Osteoblast (primary cell): ENCODE results near the gene IL21. TPM values are rescaled to one million over a fixed set of nuclear protein-coding genes. Genes with fewer than 3 reads are reported as not detected.

ENCODE experiments used
- DNase-seq: peaks from one replicate; pipeline ENCODE4 v3.0.0; 2011; ENCODE audit warnings: low spot score, mixed read lengths; ENCODE audit not compliant: insufficient read length; ENCODE audit errors: missing footprints
- H2AFZ ChIP-seq: 2 replicates; pipeline ENCODE4 v1.6.0; 2011; ENCODE audit warnings: mild to moderate bottlenecking, low read length
- H3K27ac ChIP-seq: 2 replicates; pipeline ENCODE4 v1.5.1; 2011; ENCODE audit warnings: mild to moderate bottlenecking, low read depth, low read length, moderate library complexity
- H3K27me3 ChIP-seq: 2 replicates; pipeline ENCODE4 v1.6.0; 2012; ENCODE audit warnings: mild to moderate bottlenecking, control low read depth, inconsistent platforms, low read length, moderate library complexity; ENCODE audit not compliant: insufficient read depth
- H3K36me3 ChIP-seq: 2 replicates; pipeline ENCODE4 v1.5.1; 2011; ENCODE audit warnings: mild to moderate bottlenecking, low read length, control low read depth, moderate library complexity; ENCODE audit not compliant: insufficient read depth
- H3K4me1 ChIP-seq: 2 replicates; pipeline ENCODE4 v1.5.1; 2011; ENCODE audit warnings: mild to moderate bottlenecking, low read length, control low read depth, moderate library complexity; ENCODE audit not compliant: insufficient read depth
- H3K4me2 ChIP-seq: 2 replicates; pipeline ENCODE4 v1.6.0; 2011; ENCODE audit warnings: mild to moderate bottlenecking, low read length; ENCODE audit not compliant: insufficient read depth
- H3K4me3 ChIP-seq: fragments of 200-600 bp; sonication (generic); 3 replicates; pipeline ENCODE4 v1.5.1; 2012; ENCODE audit warnings: mild to moderate bottlenecking, low read length, inconsistent platforms; ENCODE audit not compliant: insufficient read depth
- H3K79me2 ChIP-seq: 2 replicates; pipeline ENCODE4 v1.6.0; 2012; ENCODE audit warnings: mild to moderate bottlenecking, low read length, control low read depth, inconsistent platforms; ENCODE audit not compliant: insufficient read depth
- H3K9me3 ChIP-seq: 2 replicates; pipeline ENCODE4 v1.5.1; 2011; ENCODE audit warnings: low read depth, low read length, control low read depth
- H4K20me1 ChIP-seq: 2 replicates; pipeline ENCODE4 v1.6.0; 2012; ENCODE audit warnings: mild to moderate bottlenecking, low read length, control low read depth; ENCODE audit not compliant: insufficient read depth
- total RNA-seq: library from RNA; depleted of rRNA; stranded (reverse); fragments of >200 nt; gene quantifications from 2 replicates; pipeline ENCODE4 v1.2.3, GENCODE V29; 2012
- TF ChIP-seq, protein P1 (sequence below): IDR thresholded peaks from 2 replicates; pipeline ENCODE4 v1.5.1; 2011; ENCODE audit warnings: mild to moderate bottlenecking, low read depth, low read length, moderate library complexity; ENCODE audit errors: extremely low read depth

IL21 gene
- total RNA-seq, 1 donor: not detected

DNA sequence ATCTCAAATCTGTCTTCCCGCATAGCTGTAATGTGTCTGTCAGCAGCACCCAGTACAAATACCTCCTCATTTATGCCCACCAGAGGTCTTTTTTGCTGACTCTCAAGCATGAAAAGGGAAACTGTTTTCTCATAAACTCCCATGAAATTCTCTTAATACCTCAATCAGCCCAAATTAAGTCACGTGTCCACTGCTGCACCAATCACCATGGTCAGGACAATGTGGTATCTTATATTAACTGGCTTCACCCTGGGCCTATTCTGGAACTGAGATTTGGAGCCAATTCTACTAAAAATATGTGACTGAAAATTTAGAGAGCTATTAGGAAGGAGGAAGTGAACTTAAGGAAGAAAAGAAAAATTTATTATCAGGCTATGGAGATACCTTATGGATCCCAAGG is 58.4 kb downstream of the IL21 start:
- no peaks in the 10 kb centered on the region for H3K79me2 ChIP-seq
- no peaks in the 10 kb centered on the region for H3K9me3 ChIP-seq
- TF ChIP-seq, protein P1, sequence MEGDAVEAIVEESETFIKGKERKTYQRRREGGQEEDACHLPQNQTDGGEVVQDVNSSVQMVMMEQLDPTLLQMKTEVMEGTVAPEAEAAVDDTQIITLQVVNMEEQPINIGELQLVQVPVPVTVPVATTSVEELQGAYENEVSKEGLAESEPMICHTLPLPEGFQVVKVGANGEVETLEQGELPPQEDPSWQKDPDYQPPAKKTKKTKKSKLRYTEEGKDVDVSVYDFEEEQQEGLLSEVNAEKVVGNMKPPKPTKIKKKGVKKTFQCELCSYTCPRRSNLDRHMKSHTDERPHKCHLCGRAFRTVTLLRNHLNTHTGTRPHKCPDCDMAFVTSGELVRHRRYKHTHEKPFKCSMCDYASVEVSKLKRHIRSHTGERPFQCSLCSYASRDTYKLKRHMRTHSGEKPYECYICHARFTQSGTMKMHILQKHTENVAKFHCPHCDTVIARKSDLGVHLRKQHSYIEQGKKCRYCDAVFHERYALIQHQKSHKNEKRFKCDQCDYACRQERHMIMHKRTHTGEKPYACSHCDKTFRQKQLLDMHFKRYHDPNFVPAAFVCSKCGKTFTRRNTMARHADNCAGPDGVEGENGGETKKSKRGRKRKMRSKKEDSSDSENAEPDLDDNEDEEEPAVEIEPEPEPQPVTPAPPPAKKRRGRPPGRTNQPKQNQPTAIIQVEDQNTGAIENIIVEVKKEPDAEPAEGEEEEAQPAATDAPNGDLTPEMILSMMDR: no peak
- H3K36me3 ChIP-seq: no peaks in the 10 kb centered on the region
- no peak overlapping the region for H3K4me2 ChIP-seq
- no peaks in the 10 kb centered on the region for H3K4me1 ChIP-seq
- no peak overlapping the region for H3K4me3 ChIP-seq
- H4K20me1 ChIP-seq: no peaks in the 10 kb centered on the region
- H2AFZ ChIP-seq: no peak overlapping the region
- H3K27me3 ChIP-seq: no peaks in the 10 kb centered on the region
- no peak for DNase-seq
- H3K27ac ChIP-seq: no peak overlapping the region

Other genes starting within 250 kb of the IL21 start
- gene ADAD1, start 242.1 kb downstream of the IL21 start, total RNA-seq: not detected in 2 replicates
- not detected in 2 replicates for gene IL2, start 164.3 kb downstream of the IL21 start, total RNA-seq
- 9.4 and 10.6 TPM in 2 replicates for gene BBS12, start 111.6 kb upstream of the IL21 start, total RNA-seq
- 69.2 and 86.5 TPM in 2 replicates for gene FGF2, start 205.8 kb upstream of the IL21 start, total RNA-seq